GM21786 (cell line): Measurements from ENCODE around the gene FHL1.
"Not testable (repeated sequence)": the region's sequence is repeated elsewhere in the genome, so short reads cannot be mapped to it uniquely, and the experiment has no call there.

Experiments
- ATAC-seq: cut with Tn5 transposase; IDR thresholded peaks from one replicate; pipeline ENCODE4 v1.9.1; 2021; ENCODE audit not compliant: unreplicated experiment

FHL1 gene

DNA sequence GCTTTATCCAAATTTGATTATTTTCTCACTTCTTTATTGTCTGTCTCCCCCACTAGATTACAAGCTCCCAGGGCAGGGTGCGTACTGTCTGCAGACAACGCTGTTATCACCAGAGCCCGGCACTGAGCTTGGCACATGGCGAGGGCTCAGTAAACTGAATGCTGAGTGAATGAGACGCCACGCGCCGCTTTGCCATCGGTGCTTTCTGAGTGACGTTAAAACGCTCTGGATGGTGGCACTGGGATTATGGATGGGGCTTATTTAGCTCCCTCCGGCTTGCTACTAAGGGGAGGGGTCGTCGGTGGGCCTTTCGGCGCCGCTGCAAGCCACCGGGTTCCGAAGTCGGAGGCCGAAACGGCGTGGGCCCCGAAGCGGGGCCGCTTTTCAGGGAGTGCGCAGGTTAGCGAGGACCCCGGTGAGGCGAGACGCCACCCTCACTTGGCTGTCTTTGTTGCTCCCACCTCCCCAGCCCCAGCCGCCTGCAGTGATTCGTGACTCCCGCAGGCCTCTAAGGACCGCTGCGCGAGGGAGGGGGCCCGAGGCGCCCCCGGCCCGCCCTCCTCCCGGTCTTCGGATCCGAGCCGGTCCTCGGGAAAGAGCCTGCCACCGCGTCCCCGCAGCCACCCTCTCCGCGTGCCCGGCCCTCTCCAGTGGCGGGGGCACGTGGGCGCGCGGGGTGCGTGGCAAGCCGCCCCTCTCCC, 569 bp upstream of the FHL1 start:
- ATAC-seq = no peak

DNA sequence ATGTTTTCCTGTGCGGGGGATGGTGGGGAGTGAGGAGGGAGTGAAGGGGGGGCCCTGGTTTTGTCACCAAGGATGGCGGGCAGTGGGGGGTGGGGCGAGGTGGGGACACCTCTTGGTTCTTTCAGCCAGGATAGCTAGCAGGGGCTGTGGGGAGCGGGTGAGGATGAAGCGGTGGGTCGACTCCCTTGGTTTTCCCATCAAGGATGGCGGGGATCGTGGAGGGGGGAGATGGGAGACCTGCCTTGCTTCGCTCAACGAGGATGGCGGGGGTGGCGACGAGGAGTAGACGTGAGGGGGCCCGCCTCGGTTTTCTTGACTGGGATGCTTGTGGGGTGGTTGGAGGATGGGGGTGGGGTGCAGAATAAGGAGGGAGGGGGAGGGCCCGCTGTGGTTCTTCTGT, 643 bp downstream of the FHL1 start:
- ATAC-seq = no peak

DNA sequence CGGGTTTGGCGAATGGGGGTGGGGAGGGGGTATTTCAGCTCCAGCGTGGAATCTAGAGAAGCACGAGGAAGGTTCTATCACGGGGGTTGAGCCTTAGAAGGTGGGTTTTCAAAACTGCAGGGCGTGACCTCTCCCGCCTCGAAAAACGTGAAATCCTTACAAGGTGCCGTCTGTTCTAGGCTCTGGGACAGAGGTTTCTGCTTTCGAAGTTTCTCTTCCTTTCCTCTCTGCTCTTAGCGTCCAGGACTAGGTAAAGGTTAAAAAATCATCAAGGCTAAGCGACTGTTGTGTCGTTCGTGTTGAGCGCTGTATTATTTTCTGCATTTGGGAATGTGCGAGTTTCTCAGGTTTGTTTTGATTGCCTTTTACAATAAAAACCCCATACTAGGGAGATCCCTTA, 1.1 kb downstream of the FHL1 start:
- ATAC-seq = no peak

GRCh38 chrX:136154998-136155397, 7.7 kb downstream of the FHL1 start:
- ATAC-seq = no peak

- ATAC-seq = no peak
Measured at GRCh38 chrX:136156560-136157117, 9.3 kb downstream of the FHL1 start.

GRCh38 chrX:136157187-136157586, 9.9 kb downstream of the FHL1 start:
- ATAC-seq = peak; percentile 69

- ATAC-seq = no peak
Measured at GRCh38 chrX:136158685-136159084, 11.4 kb downstream of the FHL1 start.

- no peak for ATAC-seq
Measured at GRCh38 chrX:136159611-136160025, 12.3 kb downstream of the FHL1 start.

GRCh38 chrX:136162827-136163570, 15.7 kb downstream of the FHL1 start:
- no peak for ATAC-seq

- no peak for ATAC-seq
Measured at GRCh38 chrX:136163689-136164088, 16.4 kb downstream of the FHL1 start.

GRCh38 chrX:136165406-136165805, 18.1 kb downstream of the FHL1 start:
- no peak for ATAC-seq

DNA sequence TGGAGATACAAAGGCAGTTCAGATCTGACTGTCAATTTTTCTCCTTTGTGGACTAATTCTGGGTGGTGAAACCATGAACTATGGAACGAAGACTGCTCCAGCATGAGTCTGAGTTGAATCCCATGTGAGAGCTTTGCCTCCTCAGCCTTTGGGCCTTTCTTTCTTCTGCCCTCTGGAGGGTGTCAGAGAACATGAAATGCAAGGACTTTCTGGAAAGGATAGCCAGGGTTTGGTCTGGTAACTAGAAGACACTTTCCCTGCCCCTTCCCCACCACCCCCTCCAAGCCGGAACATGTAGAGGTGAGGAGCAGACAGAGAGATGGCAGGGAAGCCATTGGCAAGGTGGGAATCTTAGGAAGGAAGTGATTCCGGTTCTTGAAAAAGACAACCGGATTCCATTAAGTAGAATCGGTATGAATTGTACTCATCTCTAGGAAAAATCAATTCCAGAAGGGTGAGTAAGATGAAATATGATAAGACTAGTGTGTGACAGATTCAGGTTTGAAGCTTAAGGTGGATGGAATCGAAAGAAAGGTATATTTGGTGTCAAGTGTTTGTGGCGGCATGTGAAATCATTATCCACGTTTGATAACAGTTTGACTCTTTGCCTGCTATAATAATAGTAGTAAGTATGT, 19.0 kb downstream of the FHL1 start:
- ATAC-seq = no peak

GRCh38 chrX:136167989-136168388, 20.7 kb downstream of the FHL1 start:
- ATAC-seq = not testable (repeated sequence)

GRCh38 chrX:136168929-136169735, 21.8 kb downstream of the FHL1 start:
- no peak for ATAC-seq

DNA sequence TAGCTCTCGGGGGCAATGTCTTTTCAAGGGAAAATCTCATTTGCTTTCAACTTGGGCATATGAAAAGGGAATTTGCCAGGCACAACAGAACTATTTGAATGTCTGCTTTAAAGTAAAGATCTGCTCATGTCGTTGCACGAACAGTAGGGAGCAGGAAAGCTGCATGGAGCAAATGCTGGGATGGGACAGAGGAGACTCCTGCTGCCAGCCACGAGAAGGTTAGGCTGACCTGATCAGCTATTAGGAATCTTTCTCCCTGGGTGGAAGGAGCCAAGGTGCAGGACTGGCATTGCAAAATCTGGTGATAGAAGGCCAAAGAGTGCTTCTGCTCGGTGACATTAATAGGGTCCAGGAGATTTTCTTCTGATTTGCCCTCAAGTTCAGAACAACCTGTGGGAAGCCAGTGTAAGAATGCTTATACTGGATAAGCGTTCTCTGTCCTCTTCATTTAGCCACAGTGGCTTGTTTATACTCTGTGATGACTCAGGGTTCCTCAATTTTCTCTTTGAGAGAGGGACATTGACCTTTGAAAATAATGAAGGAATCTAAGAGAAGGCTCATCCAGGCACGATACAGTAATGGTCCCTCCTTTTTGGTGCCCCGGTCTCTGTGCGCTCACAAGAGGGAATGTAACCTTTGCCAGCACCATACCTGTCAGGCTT, 22.9 kb downstream of the FHL1 start:
- no peak for ATAC-seq

- no peak for ATAC-seq
Measured at GRCh38 chrX:136171420-136171819, 24.1 kb downstream of the FHL1 start.

- ATAC-seq = no peak
Measured at GRCh38 chrX:136176399-136176825, 29.1 kb downstream of the FHL1 start.

DNA sequence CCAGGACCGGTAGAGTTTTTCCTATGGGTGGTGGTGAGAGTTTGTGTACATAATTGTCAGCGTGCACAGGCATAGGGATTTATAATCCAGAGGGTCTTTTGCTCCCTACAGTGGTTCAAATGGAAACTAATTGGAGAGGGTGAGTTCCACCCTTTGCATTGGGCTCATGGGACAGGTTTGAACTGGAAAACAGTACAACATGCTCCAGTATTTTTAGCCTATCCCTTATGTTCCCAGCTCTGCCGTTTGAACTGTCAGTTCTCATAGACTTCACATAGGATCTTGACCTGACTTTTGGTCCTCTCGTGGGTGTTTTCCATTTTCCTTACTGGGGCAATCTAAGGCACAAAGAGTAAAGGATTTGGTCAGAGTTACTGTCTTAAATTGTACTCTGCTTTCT, 31.8 kb downstream of the FHL1 start:
- no peak for ATAC-seq

DNA sequence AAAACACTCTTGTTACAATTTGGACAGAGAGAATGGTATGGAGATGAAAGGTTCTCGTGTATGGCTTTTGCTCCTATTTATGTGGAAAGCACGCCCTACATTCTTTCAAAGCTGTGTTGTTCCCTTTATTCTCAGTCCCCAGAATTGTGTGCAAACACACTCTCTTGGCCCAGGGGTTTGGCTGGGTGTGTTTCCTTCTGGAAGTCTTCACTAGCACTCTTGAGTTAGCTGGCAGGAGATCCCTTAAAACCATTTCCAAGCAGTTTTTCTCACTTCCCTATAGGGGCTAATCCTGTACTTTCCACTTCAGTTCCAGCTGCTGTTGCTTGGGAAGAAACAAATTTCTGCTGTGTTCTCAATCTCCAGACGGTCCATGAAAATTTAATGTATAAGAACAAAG, 35.1 kb downstream of the FHL1 start:
- ATAC-seq = no peak

- ATAC-seq = no peak
Measured at GRCh38 chrX:136183172-136183571, 35.8 kb downstream of the FHL1 start.
